ENCODE measurements around the gene ZSWIM4.
A peak's percentile ranks its signal among the peaks of the same experiment; 100 is the strongest.

The ZSWIM4 gene

GRCh38 chr19:13876834-13877233 lies 81.6 kb downstream of the ZSWIM4 start, which contains the start of gene NANOS3:
Gene NANOS3, plus strand, starts transcription at chr19:13877134. Its CDS starts 115 bp downstream, at chr19:13877249.
- DNase-seq, result no peak

- DNase-seq, result no peak
These were observed 82.1 kb downstream of the ZSWIM4 start for GRCh38 chr19:13877303-13877702.

- DNase-seq, result peak; percentile 92
These were observed 85.1 kb downstream of the ZSWIM4 start for GRCh38 chr19:13880059-13881043.

- DNase-seq, result no peak
These were observed 86.0 kb downstream of the ZSWIM4 start for GRCh38 chr19:13881251-13881691.

Measured in KG1 (cell line).